Sigmoid colon (tissue), 7 donors: ENCODE measurements around the gene FBXL4. TPM values are rescaled to one million over a fixed set of nuclear protein-coding genes. Genes with fewer than 3 reads are reported as not detected.

Source experiments
- DNase-seq: peaks from one replicate; pipeline ENCODE4 v3.0.0-alpha.2; 2019
- H3K27ac ChIP-seq, 4 donors: fragments of 200-600 bp; sonication (generic); one replicate each; pipeline ENCODE4 v1.5.1; 2016 to 2019; ENCODE audit warnings: mild to moderate bottlenecking in 1 of 4
- H3K27me3 ChIP-seq, 3 donors: fragments of 200-600 bp; sonication (generic); one replicate each; pipeline ENCODE4 v1.5.1; 2019; ENCODE audit warnings: mild to moderate bottlenecking in 1 of 3
- H3K36me3 ChIP-seq, 4 donors: fragments of 200-600 bp; sonication (generic); one replicate each; pipeline ENCODE4 v1.5.1; 2016 to 2019
- H3K4me1 ChIP-seq, 4 donors: fragments of 200-600 bp; sonication (generic); one replicate each; pipeline ENCODE4 v1.5.1; 2017 to 2019
- H3K4me3 ChIP-seq, 4 donors: fragments of 200-600 bp; sonication (generic); one replicate each; pipeline ENCODE4 v1.5.1; 2017 to 2019; ENCODE audit warnings: mild to moderate bottlenecking in 2 of 4, moderate library complexity in 1 of 4
- H3K9me3 ChIP-seq, 4 donors: fragments of 200-600 bp in 3 of 4; sonication (generic) in 3 of 4; one replicate each; pipeline versions ENCODE4 v1.5.1 to v1.6.1; 2013 to 2019
- EP300 ChIP-seq, 4 donors: sonication (generic); formaldehyde crosslinking; IDR thresholded peaks; one replicate each; pipeline ENCODE4 v1.6.1; 2017; ENCODE audit warnings: antibody characterized with exemption in 4 of 4
- POLR2A ChIP-seq, 2 donors: fragments of 450-650 bp; IDR thresholded peaks; one replicate each; pipeline ENCODE4 v1.6.1; 2016; ENCODE audit warnings: antibody characterized with exemption in 2 of 2, mild to moderate bottlenecking in 2 of 2, moderate library complexity in 2 of 2
- POLR2AphosphoS5 ChIP-seq, 4 donors: sonication (generic); formaldehyde crosslinking; IDR thresholded peaks; one replicate each; pipeline ENCODE4 v1.6.1; 2017; ENCODE audit warnings: antibody characterized with exemption in 4 of 4
- WGBS, 2 donors: extraction: QIAGEN DNeasy Blood & Tissue Kit; methylation state at CpG; one replicate each; pipeline ENCODE4 v1.1.7; 2013; 5-methylcytosine and 5-hydroxymethylcytosine counted together
- intact Hi-C: fragments of 100-400 bp; cut with DNase I; formaldehyde crosslinking; loops from one replicate; pipeline ENCODE4 v1.15.1; 2023
- polyA plus RNA-seq, 3 donors: library from polyadenylated mRNA; stranded (reverse); fragments of 200-250 nt; gene quantifications; one replicate each; pipeline ENCODE4 v1.2.3, GENCODE V29; 2013
- total RNA-seq, 4 donors: library from RNA; depleted of rRNA; stranded (reverse); fragments of >200 nt; gene quantifications; one replicate each; pipeline ENCODE4 v1.1.0, GENCODE V29; 2016
- TF ChIP-seq, protein P1 (sequence below), 4 experiments: fragments of 450-650 bp in 3 of 4; fragments of 200-600 bp in 1 of 4; IDR thresholded peaks; one replicate each; pipeline ENCODE4 v1.5.1; 2016 to 2019; ENCODE audit warnings: antibody characterized with exemption in 4 of 4, mild to moderate bottlenecking in 3 of 4, moderate library complexity in 2 of 4
- donor health status: healthy with polysubstance abuse.
- donor health status: Bipolar disorder and iron deficiency.
- donor health status: healthy.

FBXL4 gene
- total and polyA plus RNA-seq, 7 donors, result 2.4 to 31.4 (median 19.1) TPM

DNA sequence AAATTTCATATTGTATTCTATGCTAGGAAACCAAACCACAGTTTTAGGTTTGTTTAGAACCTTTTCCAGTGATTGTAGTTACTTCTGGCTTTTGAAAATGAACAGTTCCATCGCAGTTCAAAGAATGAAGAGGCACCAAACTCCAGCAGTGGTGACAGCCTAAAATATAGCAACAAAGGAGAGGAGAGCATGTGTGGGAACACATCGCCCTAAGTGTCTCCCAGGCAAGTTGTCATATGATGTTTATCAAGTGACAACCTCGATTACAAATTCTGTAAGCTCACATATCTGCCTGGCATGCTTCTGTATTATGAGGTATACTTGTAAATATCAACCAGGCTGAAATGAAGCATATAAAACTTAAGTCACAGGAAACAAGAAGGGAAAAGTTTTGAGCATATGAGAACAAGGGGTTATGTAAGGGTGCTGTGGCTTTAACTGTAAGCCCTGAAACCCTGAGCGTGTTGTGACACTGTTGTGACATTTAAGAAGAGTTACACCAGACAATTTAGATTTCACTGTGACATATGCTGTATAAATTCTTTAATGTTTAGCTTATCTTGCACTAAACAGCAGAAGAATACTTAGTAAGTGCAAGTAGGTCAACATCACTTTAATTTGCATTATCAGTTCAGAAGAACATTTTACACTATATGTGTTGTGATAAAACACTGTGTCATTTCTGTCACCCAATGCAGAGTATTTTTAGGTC, 29.1 kb upstream of the FBXL4 start:
- DNase-seq, result no peak
- WGBS, 2 donors, result 47 to 59% methylated on average over 4 of the region's 4 CpGs
- no peak for TF ChIP-seq POLR2A (IDR thresholded peaks at IDR 0.05)
- TF ChIP-seq POLR2AphosphoS5 (IDR thresholded peaks at IDR 0.05), result no peak
- TF ChIP-seq, protein P1, sequence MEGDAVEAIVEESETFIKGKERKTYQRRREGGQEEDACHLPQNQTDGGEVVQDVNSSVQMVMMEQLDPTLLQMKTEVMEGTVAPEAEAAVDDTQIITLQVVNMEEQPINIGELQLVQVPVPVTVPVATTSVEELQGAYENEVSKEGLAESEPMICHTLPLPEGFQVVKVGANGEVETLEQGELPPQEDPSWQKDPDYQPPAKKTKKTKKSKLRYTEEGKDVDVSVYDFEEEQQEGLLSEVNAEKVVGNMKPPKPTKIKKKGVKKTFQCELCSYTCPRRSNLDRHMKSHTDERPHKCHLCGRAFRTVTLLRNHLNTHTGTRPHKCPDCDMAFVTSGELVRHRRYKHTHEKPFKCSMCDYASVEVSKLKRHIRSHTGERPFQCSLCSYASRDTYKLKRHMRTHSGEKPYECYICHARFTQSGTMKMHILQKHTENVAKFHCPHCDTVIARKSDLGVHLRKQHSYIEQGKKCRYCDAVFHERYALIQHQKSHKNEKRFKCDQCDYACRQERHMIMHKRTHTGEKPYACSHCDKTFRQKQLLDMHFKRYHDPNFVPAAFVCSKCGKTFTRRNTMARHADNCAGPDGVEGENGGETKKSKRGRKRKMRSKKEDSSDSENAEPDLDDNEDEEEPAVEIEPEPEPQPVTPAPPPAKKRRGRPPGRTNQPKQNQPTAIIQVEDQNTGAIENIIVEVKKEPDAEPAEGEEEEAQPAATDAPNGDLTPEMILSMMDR (IDR thresholded peaks at IDR 0.05), result no peak
- TF ChIP-seq EP300 (IDR thresholded peaks at IDR 0.05), result no peak
- no peak overlapping the region for H3K4me3 ChIP-seq
- no peaks in the 10 kb centered on the region for H3K36me3 ChIP-seq
- H3K9me3 ChIP-seq, result no peaks in the 10 kb centered on the region
- H3K4me1 ChIP-seq, result no peaks in the 10 kb centered on the region
- no peaks in the 10 kb centered on the region for H3K27me3 ChIP-seq
- no peak overlapping the region for H3K27ac ChIP-seq
- intact Hi-C loops, result no loop called here

DNA sequence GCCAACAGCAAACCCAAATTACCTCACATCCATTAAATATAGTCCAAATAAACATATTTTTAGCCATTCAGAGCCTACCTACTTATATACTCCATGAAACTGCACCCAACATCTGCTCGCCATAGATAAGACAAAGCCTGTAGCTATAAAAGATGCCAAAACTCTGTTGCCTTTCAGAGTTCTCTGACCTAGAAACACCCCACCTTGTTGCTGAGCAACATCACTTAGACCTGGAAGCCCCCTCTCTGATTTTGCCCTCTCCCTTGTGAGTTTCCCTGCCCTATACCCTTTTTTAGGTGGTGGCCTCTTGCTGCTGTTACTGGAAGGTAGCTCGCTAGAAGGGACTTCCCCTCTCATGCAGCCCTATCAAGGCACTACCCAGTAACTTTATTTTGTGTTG, 27.7 kb upstream of the FBXL4 start:
- Histone ChIP-seq H3K36me3 (no peaks in the 10 kb centered on the region), H3K9me3 (no peaks in the 10 kb centered on the region), H3K4me1 (no peaks in the 10 kb centered on the region), H3K27ac (no peak overlapping the region), H3K27me3 (no peaks in the 10 kb centered on the region), H3K4me3 (no peak overlapping the region)
- no peak for TF ChIP-seq POLR2AphosphoS5 (IDR thresholded peaks at IDR 0.05)
- TF ChIP-seq, protein P1 (IDR thresholded peaks at IDR 0.05), result no peak
- TF ChIP-seq POLR2A (IDR thresholded peaks at IDR 0.05), result no peak
- no peak for TF ChIP-seq EP300 (IDR thresholded peaks at IDR 0.05)
- DNase-seq, result no peak
- intact Hi-C loops, result no loop called here
- WGBS, 2 donors, result 84 to 89% methylated on average over 2 of the region's 2 CpGs

DNA sequence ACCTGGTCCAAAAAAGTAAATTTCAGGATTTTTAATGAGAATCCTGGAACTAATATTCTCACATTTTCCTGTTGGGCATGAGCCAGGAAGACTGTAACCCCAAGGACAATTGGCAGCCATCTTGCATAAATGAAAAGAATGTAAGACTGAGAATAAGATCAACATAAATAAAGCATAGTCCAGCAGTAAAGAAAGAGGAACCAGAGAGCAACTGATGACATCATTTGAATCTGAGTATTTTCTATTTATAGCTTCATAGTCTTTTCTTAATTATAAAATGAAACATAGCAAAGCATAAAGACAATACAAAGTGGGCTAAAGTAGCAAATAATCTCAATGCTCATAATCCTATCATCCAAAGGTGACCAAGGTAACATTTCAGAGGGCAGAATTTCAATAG, 26.6 kb upstream of the FBXL4 start:
- intact Hi-C loops, result no loop called here
- no peak overlapping the region for H3K4me3 ChIP-seq
- H3K27ac ChIP-seq, result no peak overlapping the region
- H3K27me3 ChIP-seq, result no peaks in the 10 kb centered on the region
- no peaks in the 10 kb centered on the region for H3K4me1 ChIP-seq
- TF ChIP-seq POLR2A (IDR thresholded peaks at IDR 0.05) (no peak), EP300 (IDR thresholded peaks at IDR 0.05) (no peak), POLR2AphosphoS5 (IDR thresholded peaks at IDR 0.05) (no peak)
- TF ChIP-seq, protein P1 (IDR thresholded peaks at IDR 0.05), result no peak
- H3K36me3 ChIP-seq, result no peaks in the 10 kb centered on the region
- peaks cover 0 to 1% (median 0%) of the 10 kb centered on the region in 4 donors for H3K9me3 ChIP-seq
- DNase-seq, result no peak

DNA sequence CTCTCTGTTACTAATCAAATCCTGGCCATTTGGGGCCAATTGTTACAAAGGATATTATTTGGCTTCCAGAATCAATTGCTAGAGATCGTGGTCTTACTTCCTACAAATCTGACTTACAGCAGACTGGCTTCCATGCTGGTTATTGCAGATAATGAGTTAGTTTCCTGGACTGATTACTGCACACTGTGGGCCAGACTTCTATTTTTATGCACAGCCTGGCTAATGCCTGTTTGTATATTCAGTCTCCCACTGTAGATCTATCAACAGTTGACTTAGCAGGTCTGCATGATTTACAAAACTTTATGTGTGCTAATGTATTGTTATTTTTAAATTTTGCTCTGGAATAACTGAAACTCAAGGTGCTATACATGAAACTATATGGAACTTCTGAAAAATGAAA, 25.8 kb upstream of the FBXL4 start:
- H3K9me3 ChIP-seq, result peaks cover 0 to 7% (median 0%) of the 10 kb centered on the region in 4 donors
- H3K4me1 ChIP-seq, result no peaks in the 10 kb centered on the region
- intact Hi-C loops, result no loop called here
- no peak for TF ChIP-seq EP300 (IDR thresholded peaks at IDR 0.05)
- TF ChIP-seq POLR2A (IDR thresholded peaks at IDR 0.05), result no peak
- no peak for TF ChIP-seq POLR2AphosphoS5 (IDR thresholded peaks at IDR 0.05)
- TF ChIP-seq, protein P1 (IDR thresholded peaks at IDR 0.05), result no peak
- H3K36me3 ChIP-seq, result no peaks in the 10 kb centered on the region
- H3K27me3 ChIP-seq, result no peaks in the 10 kb centered on the region
- H3K27ac ChIP-seq, result no peak overlapping the region
- WGBS, 2 donors, result 90 to 96% methylated on average over 1 of the region's 1 CpG
- no peak overlapping the region for H3K4me3 ChIP-seq
- DNase-seq, result no peak

DNA sequence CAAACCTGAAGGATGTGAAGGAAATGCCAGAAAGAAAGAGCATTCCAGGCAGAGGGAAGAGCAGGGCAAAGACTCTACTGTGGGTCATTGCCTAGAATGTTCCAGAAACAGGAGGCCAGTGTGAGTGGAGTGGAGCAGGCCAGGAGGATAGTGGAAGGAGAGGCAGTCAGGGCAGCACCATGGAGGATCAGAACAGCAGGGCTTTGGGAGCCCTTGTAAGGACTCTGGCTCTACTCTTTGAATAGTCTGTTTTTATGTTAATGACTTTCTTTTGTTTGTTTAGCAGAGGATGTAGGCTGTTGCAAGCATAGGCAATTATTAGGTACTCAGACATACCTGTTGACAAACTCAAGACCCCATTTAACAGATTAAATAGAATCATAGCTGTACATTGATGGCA, 23.6 kb upstream of the FBXL4 start:
- intact Hi-C loops, result no loop called here

More for the DNA sequence above, 23.6 kb upstream of the FBXL4 start:
- Histone ChIP-seq H3K27me3 (no peaks in the 10 kb centered on the region), H3K4me1 (no peaks in the 10 kb centered on the region), H3K36me3 (no peaks in the 10 kb centered on the region), H3K9me3 (peaks cover 0 to 7% (median 0%) of the 10 kb centered on the region in 4 donors), H3K27ac (no peak overlapping the region), H3K4me3 (no peak overlapping the region)
- no peak for DNase-seq
- TF ChIP-seq EP300 (IDR thresholded peaks at IDR 0.05) (no peak), POLR2A (IDR thresholded peaks at IDR 0.05) (no peak), POLR2AphosphoS5 (IDR thresholded peaks at IDR 0.05) (no peak)
- TF ChIP-seq, protein P1 (IDR thresholded peaks at IDR 0.05), result no peak
